NCI-H2171 (cell line): ENCODE results near the gene ELOVL5.
"Not testable (repeated sequence)": the region's sequence is repeated elsewhere in the genome, so short reads cannot be mapped to it uniquely, and the experiment has no call there.

Source experiments
- DNase-seq: peaks from one replicate; lab custom pipeline; 2025; lab: John Stamatoyannopoulos, UW

ELOVL5 gene

DNA sequence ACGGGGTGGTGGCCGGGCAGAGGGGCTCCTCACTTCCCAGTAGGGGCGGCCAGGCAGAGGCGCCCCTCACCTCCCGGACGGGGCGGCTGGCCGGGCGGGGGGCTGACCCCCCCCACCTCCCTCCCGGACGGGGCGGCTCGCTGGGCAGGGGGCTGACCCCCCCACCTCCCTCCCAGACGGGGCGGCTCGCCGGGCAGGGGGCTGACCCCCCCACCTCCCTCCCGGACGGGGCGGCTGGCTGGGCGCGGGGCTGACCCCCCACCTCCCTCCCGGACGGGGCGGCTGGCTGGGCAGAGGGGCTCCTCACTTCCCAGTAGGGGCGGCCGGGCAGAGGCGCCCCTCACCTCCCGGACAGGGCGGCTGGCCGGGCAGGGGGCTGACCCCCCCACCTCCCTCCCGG is 43.8 kb downstream of the ELOVL5 start:
- DNase-seq = not testable (repeated sequence)

DNA sequence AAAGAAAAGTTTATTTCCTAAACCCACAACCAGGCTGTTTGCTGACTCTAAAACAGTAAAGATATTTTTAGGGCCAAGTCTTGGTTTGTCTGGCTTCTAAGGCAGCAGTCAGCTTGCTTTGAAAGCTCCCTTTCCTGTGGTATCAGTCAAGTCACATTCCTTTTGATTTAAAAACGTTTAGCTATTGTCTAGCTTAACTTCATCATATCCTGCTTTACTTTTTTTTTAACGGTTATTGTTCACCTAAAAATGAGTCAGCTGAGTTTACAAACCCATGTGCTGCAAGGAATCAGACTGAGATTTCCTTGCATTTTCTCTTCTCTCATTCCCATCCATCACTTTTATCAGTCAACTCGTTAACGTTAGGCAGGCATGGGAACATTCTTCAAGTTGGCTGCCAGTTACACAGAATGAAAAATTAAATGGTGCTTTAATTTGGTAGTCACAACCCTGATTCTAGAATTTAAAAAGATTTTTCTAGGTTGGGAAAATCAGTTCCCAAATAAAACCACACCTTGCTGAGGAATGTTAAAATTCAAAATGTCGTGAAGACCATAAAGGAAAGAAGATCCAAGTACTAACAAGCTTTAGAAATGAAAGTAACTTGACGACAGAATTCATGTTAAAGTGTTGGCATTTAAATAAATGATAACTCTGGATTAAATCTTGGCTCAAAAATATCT is 45.9 kb downstream of the ELOVL5 start:
- DNase-seq = no peak

- no peak for DNase-seq
Measured at GRCh38 chr6:53301801-53302537, 46.8 kb downstream of the ELOVL5 start.

DNA sequence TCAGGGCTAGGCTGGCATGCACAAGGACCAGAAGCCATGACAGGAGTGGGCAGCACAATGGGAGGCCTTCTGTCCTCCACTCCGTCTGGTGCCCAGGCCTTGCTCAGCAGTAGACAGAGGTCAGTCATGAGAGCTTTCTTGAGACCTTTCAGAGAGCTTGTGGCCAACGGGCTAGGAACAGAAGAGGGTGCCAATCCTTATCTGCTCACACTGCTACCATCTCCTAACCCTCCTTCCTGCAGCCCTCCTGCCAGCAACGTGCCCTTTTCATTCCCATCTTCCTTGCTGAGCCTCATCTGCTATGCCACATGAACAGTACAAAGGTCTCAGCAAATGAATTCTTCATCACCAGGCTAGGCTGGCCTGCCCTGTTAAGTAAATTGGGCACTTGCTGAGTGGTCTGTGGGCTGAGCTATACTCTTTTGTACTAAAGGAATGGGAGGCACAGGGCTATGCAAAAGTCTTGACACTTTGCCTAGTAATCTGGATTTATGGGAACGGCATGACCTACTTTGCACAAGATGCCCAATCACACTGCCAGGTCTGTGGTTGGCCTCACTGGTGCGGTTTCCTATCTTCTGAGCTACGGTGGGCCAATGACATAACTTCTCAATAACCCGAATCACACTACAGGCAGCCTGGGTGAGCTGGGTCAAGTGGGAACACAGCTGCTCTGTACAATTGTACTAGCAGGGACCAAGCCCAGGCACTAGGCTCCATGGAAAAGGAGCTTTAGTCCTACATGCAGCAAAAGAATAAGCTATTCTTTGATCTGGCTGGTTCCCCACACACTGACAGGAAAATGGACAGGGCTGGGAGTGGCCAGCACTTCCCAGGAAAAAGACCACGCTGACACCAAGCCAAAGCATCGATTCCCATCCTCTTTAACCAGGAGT is 47.8 kb downstream of the ELOVL5 start:
- no peak for DNase-seq

GRCh38 chr6:53299331-53300005 is 49.3 kb downstream of the ELOVL5 start:
- DNase-seq = peak; percentile 34

DNA sequence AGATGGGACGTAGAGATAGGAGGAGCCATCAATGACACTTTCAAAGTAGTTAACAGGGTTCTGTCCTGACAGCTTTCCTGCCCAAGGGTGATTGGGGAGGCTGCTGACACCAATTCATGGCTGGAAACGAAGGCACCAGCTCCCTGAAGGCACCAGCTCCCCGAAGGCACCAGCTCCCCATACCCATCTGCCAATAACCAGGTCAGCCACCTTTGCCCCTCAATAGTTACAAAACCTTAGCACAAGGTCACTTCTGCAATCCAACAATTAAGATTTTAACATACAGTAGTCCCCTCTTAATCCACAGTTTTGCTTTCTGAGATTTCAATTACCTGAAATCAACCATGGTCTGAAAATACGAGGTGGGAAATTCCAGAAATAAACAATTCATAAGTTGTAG is 51.7 kb downstream of the ELOVL5 start:
- DNase-seq = no peak

DNA sequence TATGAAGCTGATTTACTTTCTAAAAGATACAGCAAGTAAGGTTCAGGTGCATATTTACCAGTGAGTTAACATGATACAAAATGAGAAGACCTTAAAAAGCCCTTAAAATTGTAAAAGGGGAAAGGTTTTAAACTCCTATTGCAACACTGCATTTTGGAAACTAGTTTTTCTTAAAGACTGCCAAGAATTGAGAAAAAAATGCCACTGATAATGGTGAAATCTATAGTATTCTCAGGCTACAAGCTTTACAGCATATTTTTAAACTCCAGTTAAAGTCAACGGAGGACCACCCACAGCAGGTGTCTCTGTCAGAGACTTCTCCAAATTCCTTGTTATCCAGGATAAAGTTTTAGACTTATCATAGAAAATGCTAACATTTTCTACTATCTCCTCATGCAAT is 53.6 kb downstream of the ELOVL5 start:
- DNase-seq = no peak

- no peak for DNase-seq
Measured at GRCh38 chr6:53294611-53295010, 54.1 kb downstream of the ELOVL5 start.

- DNase-seq = no peak
Measured at GRCh38 chr6:53294095-53294494, 54.7 kb downstream of the ELOVL5 start.

- DNase-seq = no peak
Measured at GRCh38 chr6:53293691-53294090, 55.1 kb downstream of the ELOVL5 start.

- no peak for DNase-seq
Measured at GRCh38 chr6:53290537-53291510, 57.9 kb downstream of the ELOVL5 start.

DNA sequence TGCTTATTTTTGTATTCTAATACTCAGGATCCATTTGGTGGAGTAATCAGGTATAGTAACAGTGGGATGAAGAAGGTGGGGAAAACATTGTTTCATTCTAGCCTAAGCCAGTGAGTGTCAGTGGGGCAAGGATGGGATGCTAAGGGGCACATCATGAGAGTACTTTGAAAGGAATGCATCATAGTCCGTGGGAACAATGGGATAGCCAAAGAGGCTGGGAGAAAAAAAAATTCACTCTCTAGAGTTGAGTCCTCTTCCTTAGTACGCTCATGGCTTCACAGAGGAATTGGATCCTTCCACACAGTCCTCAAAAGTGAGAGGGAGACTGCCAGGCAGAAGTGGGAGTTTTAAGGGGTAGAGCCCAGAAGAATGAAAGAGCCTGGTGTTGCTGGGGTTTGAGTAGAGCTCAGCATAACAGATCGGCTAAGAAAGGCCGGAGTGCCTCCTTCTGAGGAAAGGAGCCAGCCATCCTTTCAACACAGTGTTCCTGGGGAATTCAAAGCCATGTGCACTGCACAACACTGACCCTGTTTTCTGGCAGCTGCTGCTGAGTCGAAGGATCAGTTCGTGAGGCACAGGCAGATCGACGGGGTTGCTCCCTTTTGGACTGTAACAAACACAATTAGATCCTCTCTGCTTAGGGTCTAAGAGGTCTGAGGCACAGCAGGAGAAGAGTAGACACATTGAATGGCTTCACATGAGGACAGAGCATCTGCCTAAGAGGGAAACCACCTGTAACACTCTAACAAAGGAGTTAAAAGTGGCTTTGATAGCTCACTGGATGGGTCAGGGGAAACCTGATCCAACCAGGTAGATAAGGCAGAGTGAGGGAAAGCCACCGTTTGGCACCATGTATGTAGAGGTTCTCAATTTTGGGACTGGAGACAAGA is 61.2 kb downstream of the ELOVL5 start:
- no peak for DNase-seq

- DNase-seq = no peak
Measured at GRCh38 chr6:53284901-53285300, 63.8 kb downstream of the ELOVL5 start.

GRCh38 chr6:53282741-53283140 is 66.0 kb downstream of the ELOVL5 start:
- no peak for DNase-seq

- no peak for DNase-seq
Measured at GRCh38 chr6:53282234-53282633, 66.5 kb downstream of the ELOVL5 start.

DNA sequence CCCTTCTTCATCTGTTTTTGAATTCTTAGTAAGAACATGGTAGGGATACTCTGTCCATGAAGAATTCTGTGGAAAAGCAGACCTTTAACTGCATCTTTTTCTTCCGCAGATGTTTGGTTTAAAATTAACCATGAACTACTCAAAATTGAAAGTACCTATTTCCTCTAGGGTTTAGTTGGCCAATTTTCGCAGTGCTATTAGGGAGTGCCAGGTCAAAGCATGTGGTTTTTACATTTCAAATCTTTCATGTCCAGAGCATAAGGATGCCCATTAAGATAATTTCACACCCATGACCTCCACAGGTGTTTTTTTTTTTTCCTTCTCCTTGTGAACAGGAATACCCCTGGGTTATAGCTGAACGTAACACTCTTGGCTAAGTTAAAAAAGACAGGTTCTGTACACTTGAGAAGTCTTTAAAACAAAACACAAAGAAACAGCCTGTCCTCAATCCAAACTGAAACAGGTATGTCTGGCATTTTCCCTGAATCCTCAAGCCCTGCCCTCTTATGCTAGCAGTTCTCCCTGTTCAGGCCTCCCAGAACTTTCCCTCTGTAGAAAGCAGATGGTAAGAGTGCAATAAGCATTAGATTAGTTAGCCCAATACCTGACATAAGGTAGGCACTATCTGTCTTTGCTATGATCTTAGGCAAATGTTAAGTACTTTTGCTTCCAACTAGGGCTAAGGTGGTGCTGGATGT is 67.1 kb downstream of the ELOVL5 start:
- DNase-seq = no peak

GRCh38 chr6:53280207-53280606 is 68.5 kb downstream of the ELOVL5 start:
- no peak for DNase-seq

GRCh38 chr6:53279293-53279692 is 69.5 kb downstream of the ELOVL5 start:
- no peak for DNase-seq

- DNase-seq = no peak
Measured at GRCh38 chr6:53273370-53273769, 75.4 kb downstream of the ELOVL5 start.
